ENCODE measurements around the gene NRIP3.

DNA sequence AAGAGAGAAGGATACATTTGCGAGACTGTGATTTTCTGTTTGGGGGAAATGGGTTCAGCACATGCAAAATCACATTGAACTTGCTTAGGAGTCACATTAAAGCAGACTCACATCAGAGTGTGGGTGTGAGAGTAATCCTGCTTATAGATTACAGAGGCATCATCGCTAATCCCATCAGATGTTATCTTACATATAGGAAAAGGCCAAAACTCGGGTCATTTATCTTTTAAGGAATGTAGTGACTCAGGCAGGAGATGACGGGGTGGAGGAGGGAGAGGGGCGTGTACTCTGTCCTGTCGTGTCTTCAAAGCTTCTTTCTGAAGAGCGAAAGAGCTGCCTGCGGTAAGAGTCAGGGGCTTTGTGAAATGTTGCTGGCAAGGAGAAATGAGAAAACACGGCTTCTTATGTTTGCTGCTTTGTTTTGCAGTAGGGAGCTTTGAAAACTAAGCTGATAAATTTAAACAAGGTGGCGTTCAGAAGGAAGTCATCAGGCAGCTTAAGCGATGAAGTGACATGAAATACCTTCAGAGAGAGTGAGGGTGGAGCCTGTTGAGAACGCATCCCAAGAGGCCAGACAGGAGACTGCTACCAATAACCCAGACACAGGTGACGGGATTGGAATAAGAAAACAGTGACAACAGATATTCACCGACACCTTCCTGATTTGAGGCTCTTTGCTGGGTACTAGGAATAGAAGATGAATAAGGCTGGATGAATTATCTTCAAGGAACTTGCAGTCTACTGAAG lies 68.9 kb downstream of the NRIP3 start:
- TF ChIP-seq, protein P1, sequence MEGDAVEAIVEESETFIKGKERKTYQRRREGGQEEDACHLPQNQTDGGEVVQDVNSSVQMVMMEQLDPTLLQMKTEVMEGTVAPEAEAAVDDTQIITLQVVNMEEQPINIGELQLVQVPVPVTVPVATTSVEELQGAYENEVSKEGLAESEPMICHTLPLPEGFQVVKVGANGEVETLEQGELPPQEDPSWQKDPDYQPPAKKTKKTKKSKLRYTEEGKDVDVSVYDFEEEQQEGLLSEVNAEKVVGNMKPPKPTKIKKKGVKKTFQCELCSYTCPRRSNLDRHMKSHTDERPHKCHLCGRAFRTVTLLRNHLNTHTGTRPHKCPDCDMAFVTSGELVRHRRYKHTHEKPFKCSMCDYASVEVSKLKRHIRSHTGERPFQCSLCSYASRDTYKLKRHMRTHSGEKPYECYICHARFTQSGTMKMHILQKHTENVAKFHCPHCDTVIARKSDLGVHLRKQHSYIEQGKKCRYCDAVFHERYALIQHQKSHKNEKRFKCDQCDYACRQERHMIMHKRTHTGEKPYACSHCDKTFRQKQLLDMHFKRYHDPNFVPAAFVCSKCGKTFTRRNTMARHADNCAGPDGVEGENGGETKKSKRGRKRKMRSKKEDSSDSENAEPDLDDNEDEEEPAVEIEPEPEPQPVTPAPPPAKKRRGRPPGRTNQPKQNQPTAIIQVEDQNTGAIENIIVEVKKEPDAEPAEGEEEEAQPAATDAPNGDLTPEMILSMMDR (IDR thresholded peaks at IDR 0.05; ENCODE audit: borderline replicate concordance, extremely low read depth, low read length, poor library complexity, severe bottlenecking), result no peak
- no peak for TF ChIP-seq EZH2 (IDR thresholded peaks at IDR 0.05; ENCODE audit: borderline replicate concordance, low read depth, low read length, severe bottlenecking)
